Peyer's patch (tissue), 4 donors: ENCODE data around the gene PRAC2.

Experiments used
- CTCF ChIP-seq, 6 experiments: fragments of 450-650 bp in 4 of 6; fragments of 200-600 bp in 2 of 6; sonication (generic) in 1 of 6; IDR thresholded peaks; one replicate each; pipeline ENCODE4 v1.5.1; 2017 to 2019; ENCODE audit warnings: antibody characterized with exemption in 6 of 6, mild to moderate bottlenecking in 3 of 6, moderate library complexity in 1 of 6
- POLR2A ChIP-seq, 2 donors: fragments of 450-650 bp; IDR thresholded peaks; one replicate each; pipeline ENCODE4 v1.5.1; 2017; ENCODE audit warnings: antibody characterized with exemption in 2 of 2, mild to moderate bottlenecking in 2 of 2, moderate library complexity in 2 of 2

- TF ChIP-seq CTCF (IDR thresholded peaks at IDR 0.05) (no peak), POLR2A (IDR thresholded peaks at IDR 0.05) (no peak)
Observed at GRCh38 chr17:48769009-48769675, 46.2 kb downstream of the PRAC2 start.
